GM19372 (cell line): ENCODE data around the gene CAV2.
"Not testable (repeated sequence)": the region's sequence is repeated elsewhere in the genome, so short reads cannot be mapped to it uniquely, and the experiment has no call there.

Source experiments
- ATAC-seq: cut with Tn5 transposase; IDR thresholded peaks from one replicate; pipeline ENCODE4 v1.9.1; 2021; ENCODE audit warnings: mild to moderate bottlenecking, low read depth, moderate library complexity; ENCODE audit not compliant: unreplicated experiment

CAV2 gene

GRCh38 chr7:116499168-116500077 is at the start of gene CAV2:
TSS of gene CAV2 (plus strand) at chr7:116499738. CDS start at chr7:116499782, 44 bp downstream.
- ATAC-seq = peak; percentile 47

DNA sequence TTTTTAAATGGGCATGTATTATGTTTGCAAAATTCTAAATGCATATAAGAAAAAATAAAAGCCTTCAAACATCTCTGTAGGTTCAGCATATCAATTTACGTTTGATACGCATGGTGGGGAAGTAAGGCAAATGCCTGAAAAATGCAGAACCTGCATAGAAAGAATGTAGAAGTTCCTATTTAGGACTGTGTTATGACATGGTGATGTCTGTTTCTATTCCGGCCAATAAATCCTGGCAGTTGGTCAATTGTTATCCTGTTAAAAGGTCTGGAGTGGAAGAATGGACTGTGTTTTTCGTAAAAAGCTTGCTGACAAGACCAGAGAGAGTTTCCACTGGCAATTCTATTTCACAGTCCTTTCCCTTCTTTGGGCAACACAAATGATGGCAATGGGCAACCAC is 49.6 kb upstream of the CAV2 start:
- ATAC-seq = no peak

DNA sequence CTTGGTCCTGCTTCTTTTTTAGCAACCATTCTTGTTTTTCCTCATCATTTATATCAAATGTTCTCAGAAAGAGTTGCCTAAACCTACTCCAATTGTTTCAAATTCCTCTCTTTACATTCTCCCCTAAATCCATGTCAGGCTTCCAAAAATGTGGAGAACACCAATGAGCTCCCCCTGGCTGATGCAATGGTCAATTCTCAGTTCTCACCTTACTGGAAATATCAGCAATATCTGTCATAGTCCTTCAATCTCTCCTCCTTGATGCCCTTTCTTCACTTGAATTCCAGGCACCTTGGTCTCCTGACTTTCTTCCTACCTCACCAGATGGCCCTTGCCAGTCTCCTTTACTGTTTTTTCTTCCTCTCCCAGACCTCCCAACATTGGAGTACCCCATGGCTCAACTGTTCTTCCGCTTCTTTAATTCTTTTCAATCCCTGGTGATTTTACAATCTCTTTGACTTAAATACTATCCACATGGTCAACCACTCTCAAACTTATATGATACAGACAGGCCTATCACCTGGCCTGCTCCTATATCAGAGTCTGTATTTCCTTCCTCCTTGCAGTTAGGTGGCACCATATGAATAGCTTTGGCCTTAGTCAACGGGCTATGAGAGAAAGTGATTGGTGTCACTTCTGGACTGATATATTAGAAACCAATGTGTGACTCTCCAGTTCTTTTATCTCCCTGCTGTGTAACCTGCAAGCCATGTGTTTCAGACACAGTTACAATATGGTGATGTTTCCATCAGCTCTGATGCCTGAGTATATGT is 47.4 kb upstream of the CAV2 start:
- no peak for ATAC-seq

- ATAC-seq = no peak
Observed at GRCh38 chr7:116454377-116454776, 45.2 kb upstream of the CAV2 start.

DNA sequence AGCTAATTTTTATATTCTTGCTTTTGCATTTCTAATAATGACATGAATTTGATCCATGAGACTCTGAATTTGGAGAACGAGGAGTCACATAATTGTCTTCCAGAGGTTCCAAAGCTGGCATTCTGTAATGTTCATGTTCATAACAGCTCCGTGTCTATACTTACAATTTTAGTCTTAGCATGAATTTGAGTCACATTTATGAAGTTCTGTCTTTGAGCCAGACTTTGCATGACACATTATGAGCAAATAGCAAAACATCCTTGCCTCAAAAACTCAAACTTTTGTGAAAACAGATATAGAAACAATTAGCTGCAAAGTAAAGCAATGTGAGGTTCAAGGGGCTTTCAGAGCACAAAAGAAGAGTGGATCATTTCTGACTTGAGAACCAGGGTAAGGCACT is 44.5 kb upstream of the CAV2 start:
- ATAC-seq = no peak

DNA sequence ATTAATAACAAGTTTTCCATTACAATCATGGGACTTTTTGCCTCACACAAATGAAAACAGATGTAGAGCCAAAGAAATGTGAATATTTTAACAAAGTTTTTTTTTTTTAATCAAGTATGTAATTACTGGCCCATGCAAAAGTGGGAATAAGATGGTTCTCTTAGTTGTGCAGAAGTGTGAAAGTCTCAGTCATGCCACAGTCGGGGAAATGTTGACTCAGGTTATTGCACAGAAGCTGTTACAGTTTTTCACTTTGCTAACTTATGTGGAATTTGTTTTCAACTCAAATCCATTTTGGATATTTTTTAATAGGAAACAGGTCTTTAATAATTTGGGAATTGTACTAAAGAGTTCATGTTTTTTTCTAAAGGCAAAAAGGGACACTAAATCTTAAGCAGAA is 44.0 kb upstream of the CAV2 start:
- ATAC-seq = no peak

GRCh38 chr7:116461500-116461899 is 38.0 kb upstream of the CAV2 start:
- no peak for ATAC-seq

GRCh38 chr7:116463956-116464355 is 35.6 kb upstream of the CAV2 start:
- ATAC-seq = no peak

DNA sequence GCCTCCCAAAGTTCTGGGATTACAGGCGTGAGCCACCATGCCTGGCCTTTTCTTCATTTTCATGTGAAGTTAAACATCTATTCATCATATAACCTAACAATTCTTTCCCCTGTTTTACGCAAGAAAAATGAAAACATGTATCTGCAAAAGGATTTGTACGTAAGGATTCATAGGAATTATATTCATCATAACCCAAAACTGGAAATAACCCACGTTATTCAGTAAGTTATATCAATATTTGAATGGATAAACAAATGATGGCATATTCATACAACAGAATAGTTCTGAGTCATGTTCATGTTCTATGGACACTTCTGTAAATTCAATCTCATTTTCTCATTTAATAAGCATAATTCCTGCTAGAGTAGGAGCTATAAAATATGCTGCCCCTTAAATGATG is 35.2 kb upstream of the CAV2 start:
- ATAC-seq = no peak

GRCh38 chr7:116465125-116465524 is 34.4 kb upstream of the CAV2 start:
- ATAC-seq = no peak

- no peak for ATAC-seq
Observed at GRCh38 chr7:116468534-116468933, 31.0 kb upstream of the CAV2 start.

DNA sequence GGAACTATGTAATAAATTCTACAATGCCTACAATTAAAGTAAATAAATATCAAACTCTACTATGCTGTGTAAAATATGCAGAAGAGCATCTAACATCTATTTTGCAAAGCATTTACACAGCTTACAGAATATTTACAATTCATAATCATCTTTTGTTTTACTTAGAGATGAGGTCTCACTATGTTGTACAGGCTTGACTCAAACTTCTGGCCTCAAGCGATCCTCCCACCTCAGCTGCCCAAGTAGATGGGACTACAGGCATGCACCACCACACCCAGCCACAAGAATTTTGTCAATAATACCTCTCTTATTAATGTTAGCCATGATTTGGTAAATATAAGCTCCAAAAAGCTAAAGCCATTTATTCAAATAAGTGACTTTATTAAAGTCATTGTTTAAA is 21.9 kb upstream of the CAV2 start:
- ATAC-seq = no peak

DNA sequence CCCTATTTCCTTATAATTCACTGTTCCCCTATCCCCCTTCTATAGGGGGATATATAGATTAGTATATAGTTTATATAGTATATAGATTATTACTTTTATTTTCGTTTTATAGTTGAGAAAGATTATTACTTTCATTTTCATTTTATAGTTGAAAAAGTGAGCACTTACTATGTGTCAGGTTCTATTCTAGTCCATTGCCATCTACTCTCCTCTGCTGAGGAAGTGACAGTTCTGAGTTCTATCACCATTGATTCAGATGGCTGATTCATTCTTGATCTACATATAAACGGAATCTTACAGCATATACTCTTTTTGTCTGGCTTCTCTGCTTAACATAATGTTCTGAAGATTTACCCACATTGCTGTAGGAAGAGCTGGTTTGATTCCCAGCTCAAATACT is 20.7 kb upstream of the CAV2 start:
- ATAC-seq = no peak

DNA sequence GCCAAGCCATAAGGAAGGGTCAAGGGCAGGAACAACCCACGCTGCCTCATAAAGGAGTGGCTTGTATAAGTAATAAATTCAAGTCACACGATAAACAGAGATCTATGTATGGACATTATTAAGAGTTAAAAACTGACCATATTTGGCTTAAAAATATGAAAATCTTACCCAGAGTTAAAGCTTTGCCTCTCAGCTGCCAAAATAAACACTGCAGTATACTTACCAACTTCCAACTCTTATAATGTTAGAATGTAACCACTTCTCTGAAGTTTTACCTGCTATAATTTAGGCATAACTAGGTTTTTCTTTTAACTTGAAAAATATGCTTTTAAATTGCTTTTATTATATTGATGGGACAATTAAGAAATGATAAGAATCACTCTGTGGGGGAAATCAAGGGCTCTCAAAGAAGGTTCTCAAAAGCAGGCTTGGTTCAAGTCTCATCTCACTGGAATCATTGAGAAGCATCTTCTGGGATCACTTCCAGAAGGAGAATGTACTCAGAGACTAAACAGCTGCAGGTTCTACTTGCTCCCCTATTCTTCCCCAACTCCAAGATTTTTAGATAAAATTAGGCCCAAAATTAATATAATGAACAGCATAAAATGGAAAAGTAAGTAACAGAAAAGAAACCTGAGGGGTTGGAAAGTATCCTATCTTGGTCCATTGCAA is 16.1 kb upstream of the CAV2 start:
- no peak for ATAC-seq

GRCh38 chr7:116484389-116484788 is 15.1 kb upstream of the CAV2 start:
- not testable (repeated sequence) for ATAC-seq

DNA sequence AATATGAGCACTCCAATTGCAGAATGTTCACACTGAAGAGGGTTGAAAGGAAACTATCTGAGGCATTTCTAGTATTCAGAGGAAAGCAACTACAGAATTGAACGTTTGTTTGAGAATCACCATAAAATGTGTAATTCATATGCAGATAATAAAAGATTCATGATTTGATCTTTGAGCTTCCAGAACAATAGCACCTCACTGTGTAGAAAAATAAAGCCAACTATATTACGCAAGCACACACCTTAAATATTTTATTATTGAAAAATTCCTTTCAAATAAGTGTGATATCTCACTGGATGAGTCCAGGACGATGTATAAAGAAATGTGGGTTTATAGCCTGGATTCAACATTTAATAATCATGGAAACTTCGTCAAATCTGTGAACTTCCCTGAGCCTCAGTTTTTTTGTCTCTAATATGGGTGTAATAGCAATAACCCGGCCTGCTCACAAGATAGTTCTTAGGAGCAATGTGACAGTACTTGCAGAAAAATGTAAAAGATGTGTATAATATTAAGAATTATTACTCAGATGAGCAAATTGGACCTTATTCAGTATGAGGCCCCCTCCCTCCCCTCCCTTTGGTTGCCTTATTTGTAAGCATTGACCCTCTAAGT is 11.5 kb upstream of the CAV2 start:
- ATAC-seq = no peak

DNA sequence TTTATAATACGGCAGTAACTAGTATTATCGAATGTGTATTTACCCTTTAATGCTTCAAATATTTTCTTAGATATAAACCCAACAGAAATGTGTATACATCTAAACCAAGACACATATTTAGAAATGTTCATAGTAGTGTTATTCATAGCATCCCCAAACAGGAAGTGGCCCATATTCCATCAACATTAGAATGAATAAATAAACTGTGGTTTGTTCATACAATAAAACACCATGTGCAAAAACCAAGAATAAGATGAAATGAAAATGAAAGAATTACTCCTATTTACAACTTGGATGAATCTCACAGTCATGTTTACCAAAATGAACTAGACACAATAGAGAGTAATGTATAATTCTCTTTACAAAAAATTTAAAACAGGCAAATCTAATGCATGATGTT is 9.2 kb upstream of the CAV2 start:
- ATAC-seq = no peak

DNA sequence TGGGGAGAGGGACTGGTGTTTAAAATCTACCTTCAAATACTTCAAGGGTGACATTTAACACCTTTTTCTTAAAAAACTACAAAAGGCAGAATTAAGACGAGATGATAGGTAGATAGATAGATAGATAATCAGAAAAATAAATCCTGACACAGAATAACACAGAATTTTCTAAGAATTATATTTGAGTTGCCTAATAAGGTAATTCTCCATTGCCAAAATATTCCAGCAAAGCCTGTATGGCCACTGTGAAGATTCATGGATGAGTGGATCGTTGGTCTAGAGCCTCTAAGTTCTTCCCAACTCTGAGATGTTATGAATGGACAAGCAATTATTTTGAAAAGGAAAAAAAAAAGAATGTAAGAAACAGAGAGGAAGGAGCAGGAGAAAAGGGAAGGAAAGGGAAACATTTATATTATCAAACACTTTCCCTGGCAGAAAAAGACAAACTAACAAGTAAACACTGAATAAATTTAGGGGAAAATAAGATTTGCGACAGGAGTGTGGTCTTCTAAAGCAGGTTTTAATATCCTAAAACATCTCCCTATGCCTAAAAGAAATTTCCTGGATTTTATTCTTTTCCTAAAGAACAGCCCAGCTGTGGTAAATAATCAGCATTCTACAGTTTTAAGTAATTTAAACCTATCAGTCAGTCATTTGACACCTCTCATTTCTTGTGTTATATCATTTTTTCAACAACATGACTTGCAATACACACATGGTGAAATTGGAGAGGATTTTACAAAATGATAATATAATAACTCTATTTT is 7.5 kb upstream of the CAV2 start:
- ATAC-seq = no peak

DNA sequence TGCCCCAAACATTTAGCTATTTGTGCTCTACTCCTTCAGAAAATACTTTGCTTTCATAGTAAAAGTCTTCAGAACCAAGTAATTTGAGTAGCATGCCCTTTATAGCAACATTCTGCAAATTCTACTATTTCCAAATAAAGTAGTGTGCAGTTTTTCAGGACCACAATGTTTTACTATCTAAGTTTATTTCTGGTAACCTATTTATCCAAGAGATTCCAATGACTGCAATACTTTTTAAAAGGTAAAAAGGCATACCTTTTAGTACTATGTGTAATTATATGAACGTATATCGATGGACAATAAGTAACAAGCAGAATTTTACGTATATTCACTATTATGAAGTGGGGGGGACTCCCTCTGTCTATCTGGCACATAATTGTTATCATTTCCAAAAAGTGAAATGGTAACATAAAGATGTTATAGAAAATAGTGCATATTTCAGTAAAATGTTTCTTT is 6.9 kb upstream of the CAV2 start:
- no peak for ATAC-seq

DNA sequence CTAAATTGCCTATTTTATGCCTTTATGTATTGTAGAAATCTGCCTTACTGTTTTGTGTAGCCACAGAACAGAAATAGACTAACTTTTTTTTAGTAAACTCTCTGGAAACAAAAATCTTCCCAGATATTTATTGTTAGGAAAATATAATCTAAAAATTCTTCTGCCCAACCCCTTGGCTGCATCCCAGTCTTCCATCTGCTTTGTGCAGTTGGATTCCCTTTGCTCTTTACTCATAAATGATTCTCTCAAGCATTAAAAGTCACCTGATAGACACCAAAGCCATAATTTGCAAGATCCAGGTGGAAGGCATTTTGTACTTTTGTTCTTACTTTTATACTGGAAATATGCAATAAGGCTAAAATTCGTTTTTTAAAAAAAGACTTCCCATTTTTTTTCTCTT is 6.1 kb upstream of the CAV2 start:
- no peak for ATAC-seq
